Transverse colon (tissue), 4 donors: ENCODE data around the gene FBXO15. TPM values are rescaled to one million over a fixed set of nuclear protein-coding genes. Genes with fewer than 3 reads are reported as not detected.

Source experiments
- DNase-seq: peaks from one replicate; pipeline ENCODE4 v3.0.0-alpha.2; 2019
- H3K27ac ChIP-seq, 4 donors: fragments of 200-600 bp; sonication (generic); 2 replicates each; pipeline ENCODE4 v1.5.1; 2016 to 2018; ENCODE audit warnings: inconsistent platforms in 4 of 4
- H3K27me3 ChIP-seq: fragments of 200-600 bp; sonication (generic); 2 replicates; pipeline ENCODE4 v1.5.1; 2017; ENCODE audit warnings: inconsistent platforms
- H3K36me3 ChIP-seq, 4 donors: fragments of 200-600 bp; sonication (generic); 2 replicates each; pipeline ENCODE4 v1.5.1; 2017 to 2019; ENCODE audit warnings: inconsistent platforms in 4 of 4
- H3K4me1 ChIP-seq, 4 donors: fragments of 200-600 bp; sonication (generic); 2 replicates each; pipeline ENCODE4 v1.5.1; 2017 to 2020; ENCODE audit warnings: inconsistent platforms in 4 of 4
- H3K4me3 ChIP-seq, 4 donors: fragments of 200-600 bp; sonication (generic); 1 replicate in 1 of 4; 2 replicates in 3 of 4; pipeline versions ENCODE4 v1.5.1 to v1.6.1; 2017 to 2019; ENCODE audit warnings: inconsistent platforms in 4 of 4
- H3K9me3 ChIP-seq, 2 donors: fragments of 200-600 bp; sonication (generic); 2 replicates each; pipeline ENCODE4 v1.5.1; 2017 to 2019; ENCODE audit warnings: inconsistent platforms in 2 of 2
- CTCF ChIP-seq, 5 experiments: fragments of 200-600 bp in 3 of 5; fragments of 450-650 bp in 2 of 5; sonication (generic) in 3 of 5; IDR thresholded peaks; 1 replicate in 2 of 5; 2 replicates in 3 of 5; pipeline ENCODE4 v1.5.1; 2016 to 2017; ENCODE audit warnings: antibody characterized with exemption in 5 of 5, inconsistent platforms in 3 of 5, mild to moderate bottlenecking in 2 of 5, moderate library complexity in 1 of 5
- EP300 ChIP-seq: sonication (generic); formaldehyde crosslinking; IDR thresholded peaks from one replicate; pipeline ENCODE4 v1.6.1; 2017; ENCODE audit warnings: antibody characterized with exemption, low read depth
- POLR2A ChIP-seq: fragments of 450-650 bp; IDR thresholded peaks from one replicate; pipeline ENCODE4 v1.6.1; 2016; ENCODE audit warnings: antibody characterized with exemption, mild to moderate bottlenecking, moderate library complexity
- POLR2AphosphoS5 ChIP-seq, 3 donors: sonication (generic); formaldehyde crosslinking; IDR thresholded peaks; one replicate each; pipeline ENCODE4 v1.6.1; 2016; ENCODE audit warnings: antibody characterized with exemption in 3 of 3
- WGBS, 2 donors: methylation state at CpG; one replicate each; pipeline ENCODE4 v1.1.5; 2018; ENCODE audit warnings: low coverage in 1 of 2; 5-methylcytosine and 5-hydroxymethylcytosine counted together
- in situ Hi-C, 4 donors: fragments of 200-750 bp; cut with MboI; loops; one replicate each; pipeline versions ENCODE4 v1.15.0 to v1.15.1; 2017; ENCODE audit warnings: low sequenced_read_pairs in 3 of 4, low pct_ligation_motif_present in 1 of 4, low pct_unique_long_range_greater_than_20kb in 1 of 4
- intact Hi-C: fragments of 100-400 bp; cut with DNase I; formaldehyde crosslinking; loops from one replicate; pipeline ENCODE4 v1.15.1; 2023; ENCODE audit warnings: low total_unique reads
- total RNA-seq, 4 donors: library from RNA; depleted of rRNA; stranded (reverse); fragments of >200 nt; gene quantifications; one replicate each; pipeline ENCODE4 v1.1.0, GENCODE V29; 2016

The FBXO15 gene
- total RNA-seq, 4 donors from 2014 or later = 0.14 to 0.64 TPM; not detected in 2

DNA sequence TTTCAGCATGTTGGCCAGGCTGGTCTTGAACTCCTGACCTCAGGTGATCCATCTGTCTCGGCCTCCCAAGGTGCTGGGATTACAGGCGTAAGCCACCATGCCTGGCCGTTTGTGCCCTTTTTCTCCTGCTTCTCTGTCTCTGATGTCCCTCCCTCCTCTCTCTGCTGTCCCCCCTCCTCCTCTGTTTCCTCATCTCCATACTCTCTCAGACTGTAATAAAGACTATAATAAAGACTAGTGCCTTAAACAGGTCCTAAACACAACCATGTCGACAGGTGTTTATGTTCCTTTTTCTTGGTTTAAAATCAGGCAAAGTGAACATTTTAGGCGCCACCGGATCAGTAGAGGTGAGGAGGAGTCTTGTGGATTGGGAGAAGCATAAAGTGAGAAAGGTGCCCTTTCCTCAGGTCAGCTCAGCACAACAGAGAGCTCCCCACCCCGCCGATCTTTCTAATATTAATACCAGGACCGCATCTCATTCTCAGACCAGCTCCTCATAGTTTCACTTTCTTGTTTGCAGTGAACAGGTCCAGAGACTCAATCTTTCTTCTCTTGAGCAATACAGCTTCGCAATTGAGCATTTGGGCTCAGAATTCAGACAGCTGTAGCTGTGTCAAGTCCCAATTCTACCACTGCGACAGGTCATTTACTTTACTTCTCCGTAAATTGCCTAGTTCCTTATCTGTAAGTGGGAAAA is 24.4 kb upstream of the FBXO15 start:
- intact Hi-C loops (no loop called here), in situ Hi-C loops (no loop called here)
- no peak for DNase-seq
- H3K4me3 ChIP-seq = peak overlapping the region in 1 of 4 donors; percentile 29
- 23 to 30% methylated on average over 12 of the region's 12 CpGs for WGBS, 2 donors
- H3K36me3 ChIP-seq = no peaks in the 10 kb centered on the region
- TF ChIP-seq CTCF (IDR thresholded peaks at IDR 0.05) (no peak), POLR2AphosphoS5 (IDR thresholded peaks at IDR 0.05) (no peak)
- peaks cover 28% of the 10 kb centered on the region for H3K27me3 ChIP-seq
- no peaks in the 10 kb centered on the region for H3K9me3 ChIP-seq
- peaks cover 0 to 6% (median 0%) of the 10 kb centered on the region in 4 donors for H3K4me1 ChIP-seq
- no peak overlapping the region for H3K27ac ChIP-seq

GRCh38 chr18:74166386-74166785 is 18.8 kb upstream of the FBXO15 start:
- no peaks in the 10 kb centered on the region for H3K4me1 ChIP-seq
- no peaks in the 10 kb centered on the region for H3K27me3 ChIP-seq
- in situ Hi-C loops = no loop called here
- no peak for DNase-seq
- H3K27ac ChIP-seq = no peak overlapping the region
- no peak overlapping the region for H3K4me3 ChIP-seq
- no peak for TF ChIP-seq POLR2AphosphoS5 (IDR thresholded peaks at IDR 0.05)
- TF ChIP-seq CTCF (IDR thresholded peaks at IDR 0.05) = no peak
- no peak for TF ChIP-seq POLR2A
- no peak for TF ChIP-seq EP300
- intact Hi-C loops = no loop called here
- WGBS, 2 donors = 37 to 46% methylated on average over 6 to 7 of the region's 7 CpGs
- H3K36me3 ChIP-seq = no peaks in the 10 kb centered on the region
- H3K9me3 ChIP-seq = no peaks in the 10 kb centered on the region

- Histone ChIP-seq H3K36me3 (peaks cover 0 to 23% (median 8%) of the 10 kb centered on the region in 4 donors), H3K27ac (no peak overlapping the region), H3K9me3 (no peaks in the 10 kb centered on the region), H3K27me3 (no peaks in the 10 kb centered on the region), H3K4me1 (no peaks in the 10 kb centered on the region), H3K4me3 (no peak overlapping the region)
- TF ChIP-seq POLR2AphosphoS5 (IDR thresholded peaks at IDR 0.05) (no peak), POLR2A (no peak), CTCF (IDR thresholded peaks at IDR 0.05) (no peak), EP300 (no peak)
- 74 to 78% methylated on average over 10 to 11 of the region's 11 CpGs for WGBS, 2 donors
- intact Hi-C loops = no loop called here
- no peak for DNase-seq
- in situ Hi-C loops = no loop called here
Observed at GRCh38 chr18:74163019-74163660, 15.5 kb upstream of the FBXO15 start.

GRCh38 chr18:74155276-74155675 is 7.6 kb upstream of the FBXO15 start:
- Histone ChIP-seq H3K27ac (no peak overlapping the region), H3K4me3 (no peak overlapping the region), H3K4me1 (peaks cover 0 to 12% (median 1%) of the 10 kb centered on the region in 4 donors), H3K36me3 (peaks cover 0 to 34% (median 15%) of the 10 kb centered on the region in 4 donors), H3K27me3 (no peaks in the 10 kb centered on the region), H3K9me3 (no peaks in the 10 kb centered on the region)
- TF ChIP-seq EP300 (no peak), CTCF (IDR thresholded peaks at IDR 0.05) (no peak), POLR2A (no peak), POLR2AphosphoS5 (IDR thresholded peaks at IDR 0.05) (no peak)
- intact Hi-C loops (no loop called here), in situ Hi-C loops (no loop called here)
- 85% methylated on average over 4 of the region's 4 CpGs for WGBS, 2 donors
- no peak for DNase-seq
